Transverse colon (tissue), 4 donors: ENCODE data around the gene CCSER2. TPM values are rescaled to one million over a fixed set of nuclear protein-coding genes. Genes with fewer than 3 reads are reported as not detected.

ENCODE experiments used
- DNase-seq: peaks from one replicate; pipeline ENCODE4 v3.0.0-alpha.2; 2019
- H3K27ac ChIP-seq, 4 donors: fragments of 200-600 bp; sonication (generic); 2 replicates each; pipeline ENCODE4 v1.5.1; 2016 to 2018; ENCODE audit warnings: inconsistent platforms in 4 of 4
- H3K27me3 ChIP-seq: fragments of 200-600 bp; sonication (generic); 2 replicates; pipeline ENCODE4 v1.5.1; 2017; ENCODE audit warnings: inconsistent platforms
- H3K36me3 ChIP-seq, 4 donors: fragments of 200-600 bp; sonication (generic); 2 replicates each; pipeline ENCODE4 v1.5.1; 2017 to 2019; ENCODE audit warnings: inconsistent platforms in 4 of 4
- H3K4me1 ChIP-seq, 4 donors: fragments of 200-600 bp; sonication (generic); 2 replicates each; pipeline ENCODE4 v1.5.1; 2017 to 2020; ENCODE audit warnings: inconsistent platforms in 4 of 4
- H3K4me3 ChIP-seq, 4 donors: fragments of 200-600 bp; sonication (generic); 1 replicate in 1 of 4; 2 replicates in 3 of 4; pipeline versions ENCODE4 v1.5.1 to v1.6.1; 2017 to 2019; ENCODE audit warnings: inconsistent platforms in 4 of 4
- H3K9me3 ChIP-seq, 2 donors: fragments of 200-600 bp; sonication (generic); 2 replicates each; pipeline ENCODE4 v1.5.1; 2017 to 2019; ENCODE audit warnings: inconsistent platforms in 2 of 2
- CTCF ChIP-seq, 5 experiments: fragments of 200-600 bp in 3 of 5; fragments of 450-650 bp in 2 of 5; sonication (generic) in 3 of 5; IDR thresholded peaks; 1 replicate in 2 of 5; 2 replicates in 3 of 5; pipeline ENCODE4 v1.5.1; 2016 to 2017; ENCODE audit warnings: antibody characterized with exemption in 5 of 5, inconsistent platforms in 3 of 5, mild to moderate bottlenecking in 2 of 5, moderate library complexity in 1 of 5
- EP300 ChIP-seq: sonication (generic); formaldehyde crosslinking; IDR thresholded peaks from one replicate; pipeline ENCODE4 v1.6.1; 2017; ENCODE audit warnings: antibody characterized with exemption, low read depth
- POLR2A ChIP-seq: fragments of 450-650 bp; IDR thresholded peaks from one replicate; pipeline ENCODE4 v1.6.1; 2016; ENCODE audit warnings: antibody characterized with exemption, mild to moderate bottlenecking, moderate library complexity
- POLR2AphosphoS5 ChIP-seq, 3 donors: sonication (generic); formaldehyde crosslinking; IDR thresholded peaks; one replicate each; pipeline ENCODE4 v1.6.1; 2016; ENCODE audit warnings: antibody characterized with exemption in 3 of 3
- WGBS, 2 donors: methylation state at CpG; one replicate each; pipeline ENCODE4 v1.1.5; 2018; ENCODE audit warnings: low coverage in 1 of 2; 5-methylcytosine and 5-hydroxymethylcytosine counted together
- in situ Hi-C, 4 donors: fragments of 200-750 bp; cut with MboI; loops; one replicate each; pipeline versions ENCODE4 v1.15.0 to v1.15.1; 2017; ENCODE audit warnings: low sequenced_read_pairs in 3 of 4, low pct_ligation_motif_present in 1 of 4, low pct_unique_long_range_greater_than_20kb in 1 of 4
- intact Hi-C: fragments of 100-400 bp; cut with DNase I; formaldehyde crosslinking; loops from one replicate; pipeline ENCODE4 v1.15.1; 2023; ENCODE audit warnings: low total_unique reads
- total RNA-seq, 4 donors: library from RNA; depleted of rRNA; stranded (reverse); fragments of >200 nt; gene quantifications; one replicate each; pipeline ENCODE4 v1.1.0, GENCODE V29; 2016

CCSER2 gene
- total RNA-seq, 4 donors from 2014 or later, result 20.9 to 45.6 (median 33.7) TPM

GRCh38 chr10:84289521-84290200 is 38.7 kb upstream of the CCSER2 start:
- no peak overlapping the region for H3K27ac ChIP-seq
- no peak for DNase-seq
- in situ Hi-C loops (no loop called here), intact Hi-C loops (no loop called here)
- H3K27me3 ChIP-seq, result no peaks in the 10 kb centered on the region
- no peaks in the 10 kb centered on the region for H3K9me3 ChIP-seq
- no peaks in the 10 kb centered on the region for H3K4me1 ChIP-seq
- no peaks in the 10 kb centered on the region for H3K36me3 ChIP-seq
- WGBS, 2 donors, result 69 to 89% methylated on average over 1 of the region's 1 CpG
- no peak for TF ChIP-seq CTCF (IDR thresholded peaks at IDR 0.05)
- no peak for TF ChIP-seq POLR2AphosphoS5 (IDR thresholded peaks at IDR 0.05)
- TF ChIP-seq EP300, result no peak
- no peak for TF ChIP-seq POLR2A
- H3K4me3 ChIP-seq, result no peak overlapping the region

GRCh38 chr10:84290235-84290634 is 38.2 kb upstream of the CCSER2 start:
- TF ChIP-seq POLR2A (no peak), POLR2AphosphoS5 (IDR thresholded peaks at IDR 0.05) (no peak), EP300 (no peak), CTCF (IDR thresholded peaks at IDR 0.05) (no peak)
- Histone ChIP-seq H3K9me3 (no peaks in the 10 kb centered on the region), H3K27me3 (no peaks in the 10 kb centered on the region), H3K4me1 (no peaks in the 10 kb centered on the region), H3K36me3 (no peaks in the 10 kb centered on the region), H3K4me3 (no peak overlapping the region), H3K27ac (no peak overlapping the region)
- 78 to 83% methylated on average over 1 to 3 of the region's 3 CpGs for WGBS, 2 donors
- intact Hi-C loops, result no loop called here
- in situ Hi-C loops, result no loop called here
- DNase-seq, result no peak

GRCh38 chr10:84291384-84291783 is 37.0 kb upstream of the CCSER2 start:
- H3K27ac ChIP-seq, result no peak overlapping the region
- WGBS, 2 donors, result 48 to 80% methylated on average over 1 of the region's 1 CpG
- TF ChIP-seq EP300, result no peak
- no peak for TF ChIP-seq POLR2AphosphoS5 (IDR thresholded peaks at IDR 0.05)
- TF ChIP-seq POLR2A, result no peak
- TF ChIP-seq CTCF (IDR thresholded peaks at IDR 0.05), result no peak
- in situ Hi-C loops, result no loop called here
- intact Hi-C loops, result no loop called here
- H3K4me3 ChIP-seq, result no peak overlapping the region
- no peaks in the 10 kb centered on the region for H3K36me3 ChIP-seq
- H3K4me1 ChIP-seq, result no peaks in the 10 kb centered on the region
- H3K9me3 ChIP-seq, result no peaks in the 10 kb centered on the region
- H3K27me3 ChIP-seq, result no peaks in the 10 kb centered on the region
- no peak for DNase-seq

GRCh38 chr10:84292502-84292901 is 35.9 kb upstream of the CCSER2 start:
- Histone ChIP-seq H3K9me3 (no peaks in the 10 kb centered on the region), H3K36me3 (no peaks in the 10 kb centered on the region), H3K4me3 (no peak overlapping the region), H3K27me3 (no peaks in the 10 kb centered on the region), H3K4me1 (no peaks in the 10 kb centered on the region), H3K27ac (no peak overlapping the region)
- DNase-seq, result no peak
- 71 to 100% methylated on average over 2 of the region's 2 CpGs for WGBS, 2 donors
- intact Hi-C loops (no loop called here), in situ Hi-C loops (no loop called here)
- TF ChIP-seq CTCF (IDR thresholded peaks at IDR 0.05), result no peak
- no peak for TF ChIP-seq POLR2A
- TF ChIP-seq EP300, result no peak
- no peak for TF ChIP-seq POLR2AphosphoS5 (IDR thresholded peaks at IDR 0.05)
